ENCODE results near the gene ELMOD3. TPM values are rescaled to one million over a fixed set of nuclear protein-coding genes. Genes with fewer than 3 reads are reported as not detected.

ELMOD3 gene
- total and polyA plus RNA-seq, 2 of the 8 experiments (the other 6 are each of a cell fraction or from before 2014, with no cell fraction given) = 8.5 to 10.2 TPM

GRCh38 chr2:85430752-85431569, 76.4 kb downstream of the ELMOD3 start:
- H2AK5ac ChIP-seq (ENCODE audit: low read depth, low read length) = peak overlapping the region; percentile 88; the same call in 1 of the 2 replicates
- TF ChIP-seq RBBP5 (IDR thresholded peaks at IDR 0.05; ENCODE audit: borderline replicate concordance, low read depth, low read length) (peak; percentile 89), SP2 (IDR thresholded peaks at IDR 0.05; ENCODE audit: low read length) (no peak), SIN3A (conservative IDR thresholded peaks at IDR 0.05 in 1 of 2, IDR thresholded peaks at IDR 0.05 in 1 of 2; ENCODE audit: low read depth in 1 of 2, low read length in 2 of 2) (peak; percentile 50 to 74; a peak in 1 of 4 replicates), CTBP2 (IDR thresholded peaks at IDR 0.05; ENCODE audit: borderline replicate concordance, insufficient read depth, insufficient read length, low read length) (peak; percentile 46), NRF1 (IDR thresholded peaks at IDR 0.05; ENCODE audit: low read depth, low read length) (no peak), RFX5 (IDR thresholded peaks at IDR 0.05; ENCODE audit: borderline replicate concordance, low read depth, low read length) (peak; percentile 44; the same call in 1 of the 2 replicates), EP300 (IDR thresholded peaks at IDR 0.05; ENCODE audit: borderline replicate concordance in 1 of 2, low read depth in 2 of 2, low read length in 2 of 2) (peak; percentile 18 to 60; a peak in 2 of 3 replicates), YY1 (IDR thresholded peaks at IDR 0.05; ENCODE audit: low read depth, low read length) (peak; percentile 54), TCF12 (IDR thresholded peaks at IDR 0.05; ENCODE audit: low read depth, low read length) (0 out of 2 replicates have a peak, but pooled peaks have one; percentile 2)

More at GRCh38 chr2:85430752-85431569, 76.4 kb downstream of the ELMOD3 start:
- FAIRE-seq (peak; percentile 42), DNase-seq (ENCODE audit: low read depth in 1 of 2, low spot score in 2 of 2) (peak in 1 of 2 experiments; percentile 91)
- H2AFZ ChIP-seq (ENCODE audit: low read length) = no peak overlapping the region; the same call in 1 of the 2 replicates
- H2BK5ac ChIP-seq (ENCODE audit: low read depth, low read length) = peak overlapping the region; percentile 91; the same call in 1 of the 2 replicates
- H4K91ac ChIP-seq (replicated peaks; ENCODE audit: insufficient read length, low read length) = peak overlapping the region; percentile 86
- H3K56ac ChIP-seq (replicated peaks; ENCODE audit: insufficient read length, low read depth, low read length) = peak overlapping the region; percentile 27
- H2BK120ac ChIP-seq (replicated peaks; ENCODE audit: low read depth, low read length) = peak overlapping the region; percentile 87
- H3K23ac ChIP-seq (ENCODE audit: insufficient read length) = no peak overlapping the region
- H3K18ac ChIP-seq (ENCODE audit: extremely low read depth, low read length) = peak overlapping the region; percentile 86
- H2BK15ac ChIP-seq (ENCODE audit: low read length) = peak overlapping the region; percentile 81; the same call in 1 of the 2 replicates
- WGBS, 2 experiments (ENCODE audit: extremely low coverage in 1 of 2, insufficient coverage in 1 of 2, insufficient read length in 1 of 2, insufficient replicate concordance in 2 of 2, low coverage in 1 of 2, low lambda C conversion rate in 2 of 2, missing lambda C conversion rate in 1 of 2) = 10% methylated on average over 9 of the region's 16 CpGs; no CpG with 5 or more reads in 1 of the 2 experiments
- H3K9me3 ChIP-seq (ENCODE audit: insufficient read depth in 2 of 2, low read depth in 1 of 2, low read length in 1 of 2) = no peaks in the 10 kb centered on the region
- peak overlapping the region in 1 of 4 experiments; percentile 36; a peak in 1 of 7 replicates for H3K9ac ChIP-seq (replicated peaks in 1 of 4; ENCODE audit: extremely low read depth in 1 of 4, low read depth in 3 of 4, low read length in 3 of 4)
- H3K4me1 ChIP-seq (replicated peaks in 1 of 4; ENCODE audit: control insufficient read depth in 3 of 4, insufficient read depth in 4 of 4, low read length in 3 of 4) = peaks cover 0 to 50% (median 36%) of the 10 kb centered on the region in 4 experiments; a peak in 6 of 7 replicates
- H3K36me3 ChIP-seq (ENCODE audit: control insufficient read depth in 2 of 4, insufficient read depth in 4 of 4, low read length in 3 of 4) = no peaks in the 10 kb centered on the region
- no peak overlapping the region for H3K14ac ChIP-seq (ENCODE audit: insufficient read length)
- H4K8ac ChIP-seq (ENCODE audit: extremely low read depth, insufficient read depth, low read length) = no peak overlapping the region
- CTCF ChIA-PET (ENCODE audit: partially characterized antibody) = interaction anchor here (0.7 to 15.1 kb wide), 10 partner anchors 9 to 130 kb away, joined by 3 to 259 read pairs (median 4); partner anchors contain the start of gene MAT2A
- peaks cover 0 to 6% (median 4%) of the 10 kb centered on the region in 4 experiments; a peak in 3 of 7 replicates for H3K27me3 ChIP-seq (replicated peaks in 1 of 4; ENCODE audit: control insufficient read depth in 3 of 4, extremely low read depth in 1 of 4, insufficient read depth in 3 of 4, low read length in 3 of 4)
- no peaks in the 10 kb centered on the region for H3K79me1 ChIP-seq (ENCODE audit: low read depth, low read length)
- H3K23me2 ChIP-seq (ENCODE audit: low read depth, low read length) = 0 out of 2 replicates have a peak, but pooled peaks cover 3% of the 10 kb centered on the region
- H2BK20ac ChIP-seq (ENCODE audit: low read length) = peak overlapping the region; percentile 98; the same call in 1 of the 2 replicates
- POLR2A ChIA-PET (ENCODE audit: partially characterized antibody) = interaction anchor here (0.6 to 55.3 kb wide), 12 partner anchors 10 to 188 kb away, joined by 3 to 1889 read pairs (median 5); partner anchors contain the start of genes GGCX, MAT2A and SH2D6
- H4K20me1 ChIP-seq (replicated peaks in 1 of 2; ENCODE audit: control insufficient read depth in 1 of 2, insufficient read depth in 2 of 2, low read length in 2 of 2) = no peaks in the 10 kb centered on the region
- H4K5ac ChIP-seq (ENCODE audit: insufficient read length, low read depth, low read length) = peak overlapping the region; percentile 78
- no peak overlapping the region for H3K4ac ChIP-seq (replicated peaks; ENCODE audit: insufficient read length, low read depth, low read length)
- peak overlapping the region; percentile 20 to 55 (median 24); a peak in 5 of 8 replicates for H3K4me3 ChIP-seq (ENCODE audit: extremely low read depth in 1 of 4, insufficient read depth in 2 of 4, low read depth in 3 of 4, low read length in 4 of 4)
- H3K4me2 ChIP-seq (ENCODE audit: insufficient read depth in 1 of 2, low read depth in 2 of 2, low read length in 2 of 2) = peak overlapping the region; percentile 76
- H3K27ac ChIP-seq (ENCODE audit: low read depth, low read length) = peak overlapping the region; percentile 83; the same call in 1 of the 2 replicates
- H3K79me2 ChIP-seq (ENCODE audit: control insufficient read depth in 1 of 2, insufficient read depth in 2 of 2, low read length in 2 of 2) = no peaks in the 10 kb centered on the region
- peak overlapping the region; percentile 99; the same call in 1 of the 2 replicates for H2BK12ac ChIP-seq (ENCODE audit: low read depth, low read length)

Measured in H1 (cell line).